ENCODE measurements around the gene BSND. TPM values are rescaled to one million over a fixed set of nuclear protein-coding genes. Genes with fewer than 3 reads are reported as not detected.

The BSND gene
- polyA plus RNA-seq, 1 donor (not counting 4 experiments of a cell fraction or from before 2014, with no cell fraction given) = not detected

- H3K9ac ChIP-seq (ENCODE audit: control insufficient read depth, extremely low read depth, insufficient read depth, low read length) = no peak overlapping the region
- no peaks in the 10 kb centered on the region for H3K79me2 ChIP-seq (ENCODE audit: control insufficient read depth, insufficient read depth, low read length)
- dilution Hi-C loops (cut with MboI; ENCODE audit: extremely low pct_ligation_motif_present, low sequenced_read_pairs) = no loop called here
- H3K4me2 ChIP-seq (ENCODE audit: control insufficient read depth, extremely low read depth, insufficient read depth, low read depth, low read length) = no peak overlapping the region
- no peak overlapping the region for H3K27ac ChIP-seq (ENCODE audit: control insufficient read depth, insufficient read depth, low read length)
- H3K9me1 ChIP-seq (ENCODE audit: control insufficient read depth, extremely low read depth, insufficient read depth, low read length) = no peaks in the 10 kb centered on the region
- H3K4me3 ChIP-seq (ENCODE audit: control insufficient read depth in 2 of 3, extremely low read depth in 1 of 3, insufficient read depth in 2 of 3, low read depth in 1 of 3, low read length in 3 of 3) = no peak overlapping the region
- FAIRE-seq (no peak), DNase-seq (ENCODE audit: low read depth, low spot score) (no peak)
- no peak for TF ChIP-seq CTCF (optimal IDR thresholded peaks at IDR 0.05 in 1 of 3, IDR thresholded peaks at IDR 0.05 in 1 of 3, conservative IDR thresholded peaks at IDR 0.05 in 1 of 3; ENCODE audit: extremely low read depth in 1 of 3, insufficient read depth in 2 of 3, low read length in 3 of 3)
- no peak for TF ChIP-seq EZH2 (IDR thresholded peaks at IDR 0.05; ENCODE audit: low read length)
- no peaks in the 10 kb centered on the region for H3K36me3 ChIP-seq (ENCODE audit: control insufficient read depth in 2 of 2, extremely low read depth in 1 of 2, insufficient read depth in 2 of 2, low read length in 2 of 2)
- H3K4me1 ChIP-seq (ENCODE audit: control insufficient read depth, extremely low read depth, insufficient read depth, low read length) = peaks cover 15% of the 10 kb centered on the region
- no peaks in the 10 kb centered on the region for H4K20me1 ChIP-seq (ENCODE audit: control insufficient read depth, extremely low read depth, insufficient read depth, low read length)
- H3K27me3 ChIP-seq (ENCODE audit: control insufficient read depth, extremely low read depth, insufficient read depth, low read length) = peaks cover 6% of the 10 kb centered on the region
- H3K9me3 ChIP-seq (ENCODE audit: control insufficient read depth, low read depth, low read length) = no peaks in the 10 kb centered on the region
- no peak overlapping the region for H2AFZ ChIP-seq (ENCODE audit: control insufficient read depth, low read length)
Observed at GRCh38 chr1:54982739-54983138, 16.0 kb upstream of the BSND start.

- no peak for TF ChIP-seq EZH2 (IDR thresholded peaks at IDR 0.05; ENCODE audit: low read length)
- no peak for TF ChIP-seq CTCF (optimal IDR thresholded peaks at IDR 0.05 in 1 of 3, IDR thresholded peaks at IDR 0.05 in 1 of 3, conservative IDR thresholded peaks at IDR 0.05 in 1 of 3; ENCODE audit: extremely low read depth in 1 of 3, insufficient read depth in 2 of 3, low read length in 3 of 3)
- no peak for FAIRE-seq
- Histone ChIP-seq H3K27me3 (ENCODE audit: control insufficient read depth, extremely low read depth, insufficient read depth, low read length) (peaks cover 6% of the 10 kb centered on the region), H3K4me3 (ENCODE audit: control insufficient read depth in 2 of 3, extremely low read depth in 1 of 3, insufficient read depth in 2 of 3, low read depth in 1 of 3, low read length in 3 of 3) (no peak overlapping the region), H3K9me3 (ENCODE audit: control insufficient read depth, low read depth, low read length) (no peaks in the 10 kb centered on the region), H3K79me2 (ENCODE audit: control insufficient read depth, insufficient read depth, low read length) (no peaks in the 10 kb centered on the region), H3K36me3 (ENCODE audit: control insufficient read depth in 2 of 2, extremely low read depth in 1 of 2, insufficient read depth in 2 of 2, low read length in 2 of 2) (no peaks in the 10 kb centered on the region), H3K27ac (ENCODE audit: control insufficient read depth, insufficient read depth, low read length) (no peak overlapping the region), H3K9me1 (ENCODE audit: control insufficient read depth, extremely low read depth, insufficient read depth, low read length) (no peaks in the 10 kb centered on the region), H3K9ac (ENCODE audit: control insufficient read depth, extremely low read depth, insufficient read depth, low read length) (no peak overlapping the region), H2AFZ (ENCODE audit: control insufficient read depth, low read length) (no peak overlapping the region), H4K20me1 (ENCODE audit: control insufficient read depth, extremely low read depth, insufficient read depth, low read length) (no peaks in the 10 kb centered on the region), H3K4me1 (ENCODE audit: control insufficient read depth, extremely low read depth, insufficient read depth, low read length) (peaks cover 7% of the 10 kb centered on the region), H3K4me2 (ENCODE audit: control insufficient read depth, extremely low read depth, insufficient read depth, low read depth, low read length) (no peak overlapping the region)
- no peak for DNase-seq (ENCODE audit: low read depth, low spot score)
- dilution Hi-C loops (cut with MboI; ENCODE audit: extremely low pct_ligation_motif_present, low sequenced_read_pairs) = no loop called here
Observed at GRCh38 chr1:54984131-54984842, 14.4 kb upstream of the BSND start.
